IMR-90 (cell line): ENCODE results near the gene AATF. TPM values are rescaled to one million over a fixed set of nuclear protein-coding genes. Genes with fewer than 3 reads are reported as not detected.

Experiments used
- ATAC-seq: fragments of 200-7000 bp; cut with Tn5 transposase; 2 replicates; pipeline ENCODE4 v1.9.1; 2020; ENCODE audit warnings: low read depth, mild to moderate bottlenecking, moderate library complexity
- BruUV-seq: library from RNA; stranded (reverse); fragments of 400-500 nt; replicated peaks from 2 replicates; lab custom pipeline; 2021; lab: Mats Ljungman, UMichigan
- CTCF ChIA-PET: fragments of 300-600 bp; formaldehyde crosslinking; extraction: SDS; loops from one replicate; lab custom pipeline; 2021; ENCODE audit warnings: antibody characterized with exemption; lab: Yijun Ruan, JAX
- POLR2A ChIA-PET: fragments of 300-600 bp; sonication (Branson Sonifier 250); formaldehyde crosslinking; loops from one replicate; lab custom pipeline; 2022; ENCODE audit warnings: antibody characterized with exemption; ENCODE audit not compliant: unreplicated experiment; lab: Charles Lee
- DNase-seq: peaks from one replicate; pipeline ENCODE4 v3.0.0; 2013
- H2AFZ ChIP-seq: replicated peaks from 2 replicates; pipeline ENCODE3; 2013; ENCODE audit warnings: low read length, mild to moderate bottlenecking; ENCODE audit not compliant: poor library complexity
- H2AK5ac ChIP-seq: 2 replicates; pipeline ENCODE4 v1.6.1; 2013; ENCODE audit warnings: low read depth, low read length, inconsistent platforms
- H2AK9ac ChIP-seq: replicated peaks from 2 replicates; pipeline ENCODE3; 2013; ENCODE audit warnings: mild to moderate bottlenecking, low read depth, low read length, moderate library complexity; ENCODE audit not compliant: poor library complexity
- H2BK120ac ChIP-seq: 2 replicates; pipeline ENCODE4 v1.6.1; 2013; ENCODE audit warnings: low read depth, low read length, inconsistent platforms
- H2BK15ac ChIP-seq: 3 replicates; pipeline ENCODE4 v1.6.1; 2013; ENCODE audit warnings: low read depth, low read length, inconsistent platforms
- H2BK20ac ChIP-seq: 2 replicates; pipeline ENCODE4 v1.6.1; 2013; ENCODE audit warnings: low read depth, mild to moderate bottlenecking, inconsistent platforms, low read length, moderate library complexity
- H2BK5ac ChIP-seq: 2 replicates; pipeline ENCODE4 v1.6.1; 2013; ENCODE audit warnings: mild to moderate bottlenecking, low read depth, low read length, inconsistent platforms; ENCODE audit not compliant: poor library complexity, severe bottlenecking
- H3K14ac ChIP-seq: replicated peaks from 2 replicates; pipeline ENCODE4 v1.6.1; 2013; ENCODE audit warnings: low read depth, low read length, inconsistent platforms
- H3K18ac ChIP-seq: 2 replicates; pipeline ENCODE4 v1.6.1; 2013; ENCODE audit warnings: low read depth, low read length, control low read depth
- H3K23ac ChIP-seq: 2 replicates; pipeline ENCODE4 v1.6.1; 2013; ENCODE audit warnings: low read depth, low read length, inconsistent platforms
- H3K27ac ChIP-seq: 2 replicates; pipeline ENCODE4 v1.5.1; 2013; ENCODE audit warnings: mild to moderate bottlenecking, control low read depth, low read length; ENCODE audit not compliant: insufficient read depth
- H3K27me3 ChIP-seq: 2 replicates; pipeline ENCODE4 v1.6.1; 2013; ENCODE audit warnings: low read length; ENCODE audit not compliant: control insufficient read depth, insufficient read depth
- H3K36me3 ChIP-seq: 2 replicates; pipeline ENCODE4 v1.6.1; 2013; ENCODE audit warnings: low read length, mixed read lengths; ENCODE audit not compliant: control insufficient read depth, insufficient read depth
- H3K4ac ChIP-seq: 2 replicates; pipeline ENCODE4 v1.6.1; 2013; ENCODE audit warnings: low read depth, low read length, inconsistent platforms
- H3K4me1 ChIP-seq: 2 replicates; pipeline ENCODE4 v1.6.1; 2013; ENCODE audit warnings: low read length, mixed read lengths; ENCODE audit not compliant: control insufficient read depth, insufficient read depth
- H3K4me2 ChIP-seq: 2 replicates; pipeline ENCODE4 v1.6.1; 2013; ENCODE audit warnings: low read depth, mild to moderate bottlenecking, control low read depth, low read length, moderate library complexity
- H3K4me3 ChIP-seq: 2 replicates; pipeline ENCODE4 v1.5.1; 2013; ENCODE audit warnings: low read depth, mild to moderate bottlenecking, control low read depth, low read length, moderate library complexity; ENCODE audit not compliant: insufficient read depth
- H3K56ac ChIP-seq: 2 replicates; pipeline ENCODE4 v1.6.1; 2013; ENCODE audit warnings: low read length, inconsistent platforms; ENCODE audit not compliant: insufficient read depth; ENCODE audit errors: extremely low read depth
- H3K79me1 ChIP-seq, 2 experiments: 2 replicates each; pipeline ENCODE4 v1.6.1; 2013; ENCODE audit warnings: low read length in 2 of 2, inconsistent platforms in 1 of 2, low read depth in 1 of 2
- H3K9ac ChIP-seq: 2 replicates; pipeline ENCODE4 v1.6.1; 2013; ENCODE audit warnings: low read depth, low read length, control low read depth
- H3K9me1 ChIP-seq: 2 replicates; pipeline ENCODE4 v1.6.1; 2013; ENCODE audit warnings: low read length, inconsistent platforms; ENCODE audit not compliant: insufficient read depth
- H3K9me3 ChIP-seq: 2 replicates; pipeline ENCODE4 v1.6.1; 2013; ENCODE audit warnings: low read length; ENCODE audit not compliant: control insufficient read depth, insufficient read depth
- H4K20me1 ChIP-seq: 2 replicates; pipeline ENCODE4 v1.6.1; 2013; ENCODE audit warnings: low read length, inconsistent platforms; ENCODE audit not compliant: insufficient read depth
- H4K5ac ChIP-seq: 2 replicates; pipeline ENCODE4 v1.6.1; 2013; ENCODE audit warnings: mild to moderate bottlenecking, low read depth, low read length, control low read depth
- H4K8ac ChIP-seq, 2 experiments: 2 replicates each; pipeline ENCODE4 v1.6.1; 2013; ENCODE audit warnings: low read depth in 2 of 2, low read length in 2 of 2, control low read depth in 1 of 2, inconsistent platforms in 1 of 2
- H4K91ac ChIP-seq: 2 replicates; pipeline ENCODE4 v1.6.1; 2013; ENCODE audit warnings: low read depth, low read length, inconsistent platforms; ENCODE audit not compliant: insufficient read depth
- BHLHE40 ChIP-seq: fragments of 150-350 bp; IDR thresholded peaks from 2 replicates; pipeline ENCODE4 v1.6.1; 2016; ENCODE audit warnings: mild to moderate bottlenecking, low read depth, low read length
- CEBPB ChIP-seq: IDR thresholded peaks from 2 replicates; pipeline ENCODE4 v1.6.1; 2012; ENCODE audit warnings: low read depth, low read length, improper control_type of control experiment
- CHD1 ChIP-seq: IDR thresholded peaks from 2 replicates; pipeline ENCODE4 v1.6.1; 2012; ENCODE audit warnings: low read depth, low read length, improper control_type of control experiment
- CTCF ChIP-seq: conservative IDR thresholded peaks from 2 replicates; pipeline ENCODE4 v1.5.1; 2012; ENCODE audit warnings: mild to moderate bottlenecking, low read depth, low read length, improper control_type of control experiment
- ELK1 ChIP-seq: fragments of 150-350 bp; IDR thresholded peaks from 2 replicates; pipeline ENCODE4 v1.6.1; 2016; ENCODE audit warnings: low read depth, mild to moderate bottlenecking, low read length, moderate library complexity, borderline replicate concordance
- FOS ChIP-seq: fragments of 150-350 bp; IDR thresholded peaks from 2 replicates; pipeline ENCODE4 v1.6.1; 2016; ENCODE audit warnings: low read depth, low read length
- MAFK ChIP-seq: IDR thresholded peaks from 2 replicates; pipeline ENCODE4 v1.6.1; 2012; ENCODE audit warnings: low read depth, low read length, improper control_type of control experiment
- MAZ ChIP-seq: IDR thresholded peaks from 2 replicates; pipeline ENCODE4 v1.6.1; 2012; ENCODE audit warnings: low read depth, mild to moderate bottlenecking, low read length, improper control_type of control experiment, moderate library complexity, borderline replicate concordance
- MXI1 ChIP-seq: IDR thresholded peaks from 2 replicates; pipeline ENCODE4 v1.6.1; 2012; ENCODE audit warnings: low read depth, mild to moderate bottlenecking, low read length, moderate library complexity, borderline replicate concordance
- NFE2L2 ChIP-seq: fragments of 150-350 bp; IDR thresholded peaks from 2 replicates; pipeline ENCODE4 v1.6.1; 2016; ENCODE audit warnings: low read depth, mild to moderate bottlenecking, low read length
- POLR2A ChIP-seq: IDR thresholded peaks from 2 replicates; pipeline ENCODE4 v1.6.1; 2012; ENCODE audit warnings: mild to moderate bottlenecking, low read depth, low read length
- RAD21 ChIP-seq: IDR thresholded peaks from 2 replicates; pipeline ENCODE4 v1.6.1; 2012; ENCODE audit warnings: low read length, improper control_type of control experiment
- RCOR1 ChIP-seq: IDR thresholded peaks from 2 replicates; pipeline ENCODE4 v1.6.1; 2012; ENCODE audit warnings: mild to moderate bottlenecking, low read length, improper control_type of control experiment; ENCODE audit not compliant: insufficient replicate concordance
- RFX5 ChIP-seq: IDR thresholded peaks from 2 replicates; pipeline ENCODE4 v1.8.0; 2012; ENCODE audit warnings: low read depth, mild to moderate bottlenecking, low read length, moderate library complexity
- SMC3 ChIP-seq: fragments of 150-350 bp; IDR thresholded peaks from 2 replicates; pipeline ENCODE4 v1.6.1; 2016; ENCODE audit warnings: low read depth, mild to moderate bottlenecking, antibody characterized with exemption, low read length, moderate library complexity
- USF2 ChIP-seq: fragments of 150-350 bp; IDR thresholded peaks from 2 replicates; pipeline ENCODE4 v1.6.1; 2017; ENCODE audit warnings: mild to moderate bottlenecking, antibody characterized with exemption, low read length, low read depth
- WGBS, 2 experiments: methylation state at CpG; one replicate each; pipeline versions ENCODE4 v1.1.5 to v1.1.7; 2013; ENCODE audit warnings: missing lambda C conversion rate in 2 of 2; ENCODE audit not compliant: insufficient read length in 1 of 2; ENCODE audit errors: extremely low coverage in 2 of 2; 5-methylcytosine and 5-hydroxymethylcytosine counted together
- dilution Hi-C: fragments of 300-500 bp; cut with HindIII; formaldehyde crosslinking; loops from one replicate; pipeline ENCODE4 v1.14.3; 2018; ENCODE audit warnings: low sequenced_read_pairs; ENCODE audit not compliant: unreplicated experiment
- in situ Hi-C: fragments of 300-500 bp; cut with MboI; formaldehyde crosslinking; loops from 3 replicates; pipeline ENCODE4 v1.14.3; 2019; ENCODE audit warnings: low sequenced_read_pairs, inconsistent platforms, mixed read lengths
- intact Hi-C: fragments of 100-400 bp; cut with micrococcal nuclease; formaldehyde crosslinking; loops from 2 replicates; pipeline ENCODE4 v1.10.0; 2022
- polyA plus RNA-seq, 3 experiments: library from polyadenylated mRNA; depleted of rRNA; stranded (reverse); fragments of >200 nt; gene quantifications; 2 replicates each; pipeline ENCODE4 v1.2.3, GENCODE V29; 2012; ENCODE audit warnings: low replicate concordance in 1 of 3
- total RNA-seq: library from RNA; depleted of rRNA; stranded (reverse); fragments of >200 nt; gene quantifications from 2 replicates; pipeline ENCODE4 v1.2.3, GENCODE V29; 2012

AATF gene
- total and polyA plus RNA-seq, 2 of the 4 experiments (the other 2 are of a cell fraction), result 21.0 to 34.8 TPM

GRCh38 chr17:37101306-37101705 lies 152.6 kb downstream of the AATF start:
- BruUV-seq, result no TSS peak
- intact Hi-C loops (no loop called here), in situ Hi-C loops (no loop called here), dilution Hi-C loops (no loop called here)
- Histone ChIP-seq H4K8ac (no peak overlapping the region), H4K20me1 (no peaks in the 10 kb centered on the region), H3K18ac (no peak overlapping the region), H3K14ac (no peak overlapping the region), H3K23ac (no peak overlapping the region), H3K4me1 (peaks cover 2% of the 10 kb centered on the region; the same call in 1 of the 2 replicates), H3K79me1 (no peaks in the 10 kb centered on the region), H2AK9ac (no peak overlapping the region), H3K27ac (no peak overlapping the region), H2BK120ac (no peak overlapping the region), H2BK5ac (no peak overlapping the region), H3K4me2 (no peak overlapping the region), H3K9me1 (peaks cover 4% of the 10 kb centered on the region; the same call in 1 of the 2 replicates), H3K36me3 (peaks cover 26% of the 10 kb centered on the region), H3K27me3 (no peaks in the 10 kb centered on the region), H3K4me3 (no peak overlapping the region), H3K9ac (no peak overlapping the region), H2AFZ (no peak overlapping the region), H3K9me3 (no peaks in the 10 kb centered on the region), H2BK15ac (no peak overlapping the region), H2AK5ac (no peak overlapping the region), H4K5ac (no peak overlapping the region), H2BK20ac (no peak overlapping the region), H4K91ac (no peak overlapping the region), H3K4ac (no peak overlapping the region), H3K56ac (no peak overlapping the region)
- TF ChIP-seq RFX5 (no peak), RAD21 (no peak), FOS (no peak), SMC3 (no peak), CTCF (no peak), MAFK (no peak), MXI1 (no peak), NFE2L2 (no peak), RCOR1 (no peak), MAZ (no peak), POLR2A (no peak), CEBPB (no peak), CHD1 (no peak), BHLHE40 (no peak), USF2 (no peak), ELK1 (no peak)
- WGBS, 2 experiments, result 90% methylated on average over 2 of the region's 2 CpGs; no CpG with 5 or more reads in 1 of the 2 experiments
- CTCF ChIA-PET, result interaction anchor here (0.7 kb wide), 1 partner anchor 9 kb away, joined by 3 read pairs; no protein-coding TSS in a partner anchor
- POLR2A ChIA-PET, result no interaction called here
- no peak for ATAC-seq
- DNase-seq, result no peak
